Naive thymus-derived CD4-positive, alpha-beta T cell (primary cell): Measurements from ENCODE around the gene ASS1. TPM values are rescaled to one million over a fixed set of nuclear protein-coding genes. Genes with fewer than 3 reads are reported as not detected.

Source experiments
- ATAC-seq: fragments of 150-1000 bp; cut with Tn5 transposase; 2 replicates; pipeline ENCODE4 v1.10.0; 2021; ENCODE audit warnings: mild to moderate bottlenecking, moderate library complexity
- CTCF ChIA-PET: fragments of 350-600 bp; sonication (Branson Sonifier 250); formaldehyde crosslinking; loops from one replicate; lab custom pipeline; 2021; ENCODE audit warnings: antibody characterized with exemption; lab: Charles Lee
- POLR2A ChIA-PET: fragments of 350-600 bp; sonication (Branson Sonifier 250); formaldehyde crosslinking; loops from one replicate; lab custom pipeline; 2021; ENCODE audit warnings: antibody characterized with exemption, inconsistent platforms; lab: Charles Lee
- DNase-seq, 9 donors: peaks; one replicate each; pipeline versions ENCODE4 v3.0.0 to v3.0.0-alpha.2; 2020 to 2022; ENCODE audit warnings: mixed read lengths in 1 of 9
- H3K27ac ChIP-seq: one replicate; pipeline ENCODE4 v1.7.0; 2013; ENCODE audit warnings: mild to moderate bottlenecking, low read depth, low read length, moderate library complexity
- H3K27me3 ChIP-seq, 2 donors: one replicate each; pipeline ENCODE4 v1.7.0; 2013; ENCODE audit warnings: low read length in 2 of 2, mild to moderate bottlenecking in 2 of 2, moderate library complexity in 2 of 2; ENCODE audit not compliant: control insufficient read depth in 2 of 2, insufficient read depth in 2 of 2
- H3K36me3 ChIP-seq, 3 experiments: 1 replicate in 2 of 3; 2 replicates in 1 of 3; pipeline ENCODE4 v1.7.0; 2013; ENCODE audit warnings: low read length in 3 of 3, mild to moderate bottlenecking in 3 of 3, moderate library complexity in 1 of 3; ENCODE audit not compliant: insufficient read depth in 3 of 3, control insufficient read depth in 2 of 3
- H3K4me1 ChIP-seq, 2 donors: one replicate each; pipeline ENCODE4 v1.7.0; 2013; ENCODE audit warnings: low read length in 2 of 2, mild to moderate bottlenecking in 2 of 2, moderate library complexity in 1 of 2; ENCODE audit not compliant: control insufficient read depth in 2 of 2, insufficient read depth in 2 of 2
- H3K4me3 ChIP-seq: 2 replicates; pipeline ENCODE4 v1.7.0; 2013; ENCODE audit warnings: mild to moderate bottlenecking, low read length
- H3K9me3 ChIP-seq, 3 experiments: 1 replicate in 2 of 3; 2 replicates in 1 of 3; pipeline ENCODE4 v1.7.0; 2013; ENCODE audit warnings: low read length in 3 of 3; ENCODE audit not compliant: control insufficient read depth in 2 of 3
- H3K27ac Mint-ChIP-seq, 9 donors: one replicate each; pipeline ENCODE4 v1.8.0; 2020 to 2022; ENCODE audit warnings: mixed read lengths in 9 of 9, mild to moderate bottlenecking in 8 of 9, moderate library complexity in 5 of 9, inconsistent platforms in 2 of 9
- H3K27me3 Mint-ChIP-seq, 5 donors: one replicate each; pipeline ENCODE4 v1.8.0; 2021 to 2022; ENCODE audit warnings: mixed read lengths in 5 of 5, mild to moderate bottlenecking in 1 of 5
- H3K36me3 Mint-ChIP-seq, 5 donors: one replicate each; pipeline ENCODE4 v1.8.0; 2020 to 2022; ENCODE audit warnings: mixed read lengths in 5 of 5, mild to moderate bottlenecking in 3 of 5, inconsistent platforms in 1 of 5
- H3K4me1 Mint-ChIP-seq, 7 donors: one replicate each; pipeline ENCODE4 v1.8.0; 2020 to 2022; ENCODE audit warnings: mixed read lengths in 7 of 7, mild to moderate bottlenecking in 3 of 7, inconsistent platforms in 1 of 7
- H3K4me3 Mint-ChIP-seq, 10 donors: one replicate each; pipeline ENCODE4 v1.8.0; 2020 to 2022; ENCODE audit warnings: mild to moderate bottlenecking in 10 of 10, mixed read lengths in 10 of 10, moderate library complexity in 6 of 10, inconsistent platforms in 2 of 10
- H3K9me3 Mint-ChIP-seq, 11 donors: one replicate each; pipeline ENCODE4 v1.8.0; 2020 to 2022; ENCODE audit warnings: mixed read lengths in 11 of 11, mild to moderate bottlenecking in 4 of 11, inconsistent platforms in 1 of 11, moderate library complexity in 1 of 11
- intact Hi-C, 2 donors: fragments of 100-400 bp; cut with micrococcal nuclease; formaldehyde crosslinking; loops; one replicate each; pipeline ENCODE4 v1.15.1; 2023
- polyA plus RNA-seq, 2 donors: library from polyadenylated mRNA; unstranded; fragments of 300-500 nt; fragmentation: Illumina TruSeq; gene quantifications; one replicate each; pipeline ENCODE4 v1.2.3, GENCODE V29; 2021
- total RNA-seq, 6 experiments: library from RNA in 5 of 6; stranded (reverse) in 5 of 6; gene quantifications; 1 replicate in 5 of 6; 2 replicates in 1 of 6; pipeline ENCODE4 v1.2.3 and lab custom pipeline; 2021 to 2026

The ASS1 gene
- total and polyA plus RNA-seq, 7 experiments from 2014 or later = 0.50 to 5.8 TPM; not detected in 5

- Mint-ChIP-seq H3K36me3 (peaks cover 0 to 11% (median 0%) of the 10 kb centered on the region in 5 donors), H3K27ac (no peak overlapping the region), H3K4me1 (no peaks in the 10 kb centered on the region), H3K9me3 (peaks cover 2 to 14% (median 11%) of the 10 kb centered on the region in 11 donors), H3K27me3 (peaks cover 2 to 22% (median 12%) of the 10 kb centered on the region in 5 donors), H3K4me3 (no peak overlapping the region)
- no peak overlapping the region for H3K4me3 ChIP-seq
- no peak overlapping the region for H3K27ac ChIP-seq
- peaks cover 0 to 8% (median 0%) of the 10 kb centered on the region in 3 experiments for H3K9me3 ChIP-seq
- no peaks in the 10 kb centered on the region for H3K4me1 ChIP-seq
- DNase-seq (no peak), ATAC-seq (no peak)
- intact Hi-C loops = no loop called here
- POLR2A ChIA-PET = no interaction called here
- H3K27me3 ChIP-seq = no peaks in the 10 kb centered on the region
- CTCF ChIA-PET = no interaction called here
- no peaks in the 10 kb centered on the region for H3K36me3 ChIP-seq
Observed at GRCh38 chr9:130512199-130512598, 67.4 kb downstream of the ASS1 start.

GRCh38 chr9:130513078-130513477 lies 68.3 kb downstream of the ASS1 start:
- Mint-ChIP-seq H3K27ac (no peak overlapping the region), H3K36me3 (peaks cover 0 to 11% (median 0%) of the 10 kb centered on the region in 5 donors), H3K4me1 (no peaks in the 10 kb centered on the region), H3K27me3 (peaks cover 2 to 22% (median 12%) of the 10 kb centered on the region in 5 donors), H3K9me3 (peaks cover 2 to 14% (median 11%) of the 10 kb centered on the region in 11 donors), H3K4me3 (no peak overlapping the region)
- Histone ChIP-seq H3K27me3 (no peaks in the 10 kb centered on the region), H3K36me3 (no peaks in the 10 kb centered on the region), H3K4me3 (no peak overlapping the region), H3K9me3 (peaks cover 0 to 8% (median 0%) of the 10 kb centered on the region in 3 experiments), H3K4me1 (no peaks in the 10 kb centered on the region), H3K27ac (no peak overlapping the region)
- CTCF ChIA-PET = no interaction called here
- intact Hi-C loops = no loop called here
- ATAC-seq (no peak), DNase-seq (no peak)
- POLR2A ChIA-PET = no interaction called here

- CTCF ChIA-PET = no interaction called here
- Histone ChIP-seq H3K4me1 (no peaks in the 10 kb centered on the region), H3K4me3 (no peak overlapping the region), H3K9me3 (no peaks in the 10 kb centered on the region), H3K27me3 (no peaks in the 10 kb centered on the region), H3K36me3 (no peaks in the 10 kb centered on the region), H3K27ac (no peak overlapping the region)
- no peak for ATAC-seq
- POLR2A ChIA-PET = no interaction called here
- DNase-seq = no peak
- peaks cover 0 to 12% (median 4%) of the 10 kb centered on the region in 5 donors for H3K27me3 Mint-ChIP-seq
- H3K4me3 Mint-ChIP-seq = no peak overlapping the region
- H3K9me3 Mint-ChIP-seq = peaks cover 0 to 3% (median 0%) of the 10 kb centered on the region in 11 donors
- H3K36me3 Mint-ChIP-seq = no peaks in the 10 kb centered on the region
- no peaks in the 10 kb centered on the region for H3K4me1 Mint-ChIP-seq
- no peak overlapping the region for H3K27ac Mint-ChIP-seq
- intact Hi-C loops = no loop called here
Observed at GRCh38 chr9:130518233-130518632, 73.5 kb downstream of the ASS1 start.

GRCh38 chr9:130518943-130519799 lies 74.4 kb downstream of the ASS1 start:
- H3K27ac ChIP-seq = no peak overlapping the region
- ATAC-seq = no peak
- Mint-ChIP-seq H3K27me3 (peaks cover 0 to 13% (median 4%) of the 10 kb centered on the region in 5 donors), H3K4me3 (no peak overlapping the region), H3K4me1 (no peaks in the 10 kb centered on the region), H3K9me3 (peaks cover 0 to 3% (median 0%) of the 10 kb centered on the region in 11 donors), H3K36me3 (no peaks in the 10 kb centered on the region), H3K27ac (no peak overlapping the region)
- no peak overlapping the region for H3K4me3 ChIP-seq
- H3K9me3 ChIP-seq = no peaks in the 10 kb centered on the region
- intact Hi-C loops = no loop called here
- CTCF ChIA-PET = no interaction called here
- DNase-seq = no peak
- POLR2A ChIA-PET = interaction anchor here (0.6 kb wide), 1 partner anchor 180 kb away, joined by 3 read pairs; no protein-coding TSS in a partner anchor
- H3K36me3 ChIP-seq = no peaks in the 10 kb centered on the region
- H3K27me3 ChIP-seq = no peaks in the 10 kb centered on the region
- H3K4me1 ChIP-seq = no peaks in the 10 kb centered on the region

- intact Hi-C loops = no loop called here
- peaks cover 0 to 13% (median 4%) of the 10 kb centered on the region in 5 donors for H3K27me3 Mint-ChIP-seq
- ChIA-PET POLR2A (no interaction called here), CTCF (no interaction called here)
- Histone ChIP-seq H3K36me3 (no peaks in the 10 kb centered on the region), H3K4me3 (no peak overlapping the region), H3K27ac (no peak overlapping the region), H3K9me3 (no peaks in the 10 kb centered on the region), H3K4me1 (no peaks in the 10 kb centered on the region), H3K27me3 (no peaks in the 10 kb centered on the region)
- no peaks in the 10 kb centered on the region for H3K4me1 Mint-ChIP-seq
- DNase-seq (no peak), ATAC-seq (no peak)
- H3K4me3 Mint-ChIP-seq = no peak overlapping the region
- no peaks in the 10 kb centered on the region for H3K36me3 Mint-ChIP-seq
- H3K9me3 Mint-ChIP-seq = no peaks in the 10 kb centered on the region
- no peak overlapping the region for H3K27ac Mint-ChIP-seq
Observed at GRCh38 chr9:130519927-130520326, 75.2 kb downstream of the ASS1 start.

- H3K9me3 ChIP-seq = no peaks in the 10 kb centered on the region
- H3K4me1 ChIP-seq = no peaks in the 10 kb centered on the region
- H3K36me3 ChIP-seq = no peaks in the 10 kb centered on the region
- H3K9me3 Mint-ChIP-seq = no peaks in the 10 kb centered on the region
- POLR2A ChIA-PET = no interaction called here
- no peaks in the 10 kb centered on the region for H3K27me3 ChIP-seq
- no peak overlapping the region for H3K27ac ChIP-seq
- H3K36me3 Mint-ChIP-seq = no peaks in the 10 kb centered on the region
- no peak overlapping the region for H3K4me3 ChIP-seq
- intact Hi-C loops = no loop called here
- CTCF ChIA-PET = no interaction called here
- no peaks in the 10 kb centered on the region for H3K4me1 Mint-ChIP-seq
- DNase-seq (no peak), ATAC-seq (no peak)
- peaks cover 0 to 17% (median 4%) of the 10 kb centered on the region in 5 donors for H3K27me3 Mint-ChIP-seq
- H3K4me3 Mint-ChIP-seq = no peak overlapping the region
- H3K27ac Mint-ChIP-seq = no peak overlapping the region
Observed at GRCh38 chr9:130521715-130522114, 77.0 kb downstream of the ASS1 start.
